Testis (tissue), 2 donors: Measurements from ENCODE around the gene PTH2.

ENCODE experiments used
- CTCF ChIP-seq, 3 experiments: fragments of 450-650 bp in 2 of 3; fragments of 200-600 bp in 1 of 3; sonication (generic) in 1 of 3; IDR thresholded peaks; one replicate each; pipeline ENCODE4 v1.5.1; 2016 to 2019; ENCODE audit warnings: antibody characterized with exemption in 3 of 3, mild to moderate bottlenecking in 2 of 3, moderate library complexity in 1 of 3
- POLR2A ChIP-seq: fragments of 450-650 bp; IDR thresholded peaks from one replicate; pipeline ENCODE4 v1.6.1; 2017; ENCODE audit warnings: antibody characterized with exemption, mild to moderate bottlenecking, moderate library complexity

- TF ChIP-seq POLR2A: no peak
- TF ChIP-seq CTCF (IDR thresholded peaks at IDR 0.05): no peak
These were observed 25.1 kb downstream of the PTH2 start for GRCh38 chr19:49398001-49398615.
